ENCODE results near the gene B3GAT1.

B3GAT1 gene

GRCh38 chr11:134440851-134441250 lies 28.8 kb upstream of the B3GAT1 start:
- DNase-seq (ENCODE audit: low spot score) = no peak
- TF ChIP-seq, protein P1, sequence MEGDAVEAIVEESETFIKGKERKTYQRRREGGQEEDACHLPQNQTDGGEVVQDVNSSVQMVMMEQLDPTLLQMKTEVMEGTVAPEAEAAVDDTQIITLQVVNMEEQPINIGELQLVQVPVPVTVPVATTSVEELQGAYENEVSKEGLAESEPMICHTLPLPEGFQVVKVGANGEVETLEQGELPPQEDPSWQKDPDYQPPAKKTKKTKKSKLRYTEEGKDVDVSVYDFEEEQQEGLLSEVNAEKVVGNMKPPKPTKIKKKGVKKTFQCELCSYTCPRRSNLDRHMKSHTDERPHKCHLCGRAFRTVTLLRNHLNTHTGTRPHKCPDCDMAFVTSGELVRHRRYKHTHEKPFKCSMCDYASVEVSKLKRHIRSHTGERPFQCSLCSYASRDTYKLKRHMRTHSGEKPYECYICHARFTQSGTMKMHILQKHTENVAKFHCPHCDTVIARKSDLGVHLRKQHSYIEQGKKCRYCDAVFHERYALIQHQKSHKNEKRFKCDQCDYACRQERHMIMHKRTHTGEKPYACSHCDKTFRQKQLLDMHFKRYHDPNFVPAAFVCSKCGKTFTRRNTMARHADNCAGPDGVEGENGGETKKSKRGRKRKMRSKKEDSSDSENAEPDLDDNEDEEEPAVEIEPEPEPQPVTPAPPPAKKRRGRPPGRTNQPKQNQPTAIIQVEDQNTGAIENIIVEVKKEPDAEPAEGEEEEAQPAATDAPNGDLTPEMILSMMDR (IDR thresholded peaks at IDR 0.05; ENCODE audit: extremely low read depth, missing control alignments) = no peak

- TF ChIP-seq, protein P1 (IDR thresholded peaks at IDR 0.05; ENCODE audit: extremely low read depth, missing control alignments) = no peak
- DNase-seq (ENCODE audit: low spot score) = no peak
Observed at GRCh38 chr11:134438542-134439537, 26.8 kb upstream of the B3GAT1 start.

DNA sequence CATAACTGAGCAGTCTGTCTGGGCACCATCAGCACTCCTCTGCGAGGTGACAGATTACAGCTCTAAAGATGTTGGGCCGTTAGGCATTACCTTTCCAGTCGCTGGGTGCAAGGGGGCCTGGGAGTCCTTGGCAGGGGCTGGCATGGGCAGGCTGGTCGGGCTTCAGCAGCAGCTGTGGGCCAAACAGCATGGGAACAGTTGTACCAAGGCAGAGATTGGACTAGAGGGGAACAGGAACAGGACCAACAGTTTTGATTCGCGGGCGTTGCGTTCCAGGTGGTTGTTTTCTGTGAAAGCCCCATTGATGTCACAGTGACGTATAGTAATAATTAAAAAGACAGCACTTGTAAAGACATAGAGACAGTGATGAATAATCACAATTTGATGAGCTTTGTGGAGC lies 25.8 kb upstream of the B3GAT1 start:
- no peak for DNase-seq (ENCODE audit: low spot score)
- TF ChIP-seq, protein P1 (IDR thresholded peaks at IDR 0.05; ENCODE audit: extremely low read depth, missing control alignments) = no peak

DNA sequence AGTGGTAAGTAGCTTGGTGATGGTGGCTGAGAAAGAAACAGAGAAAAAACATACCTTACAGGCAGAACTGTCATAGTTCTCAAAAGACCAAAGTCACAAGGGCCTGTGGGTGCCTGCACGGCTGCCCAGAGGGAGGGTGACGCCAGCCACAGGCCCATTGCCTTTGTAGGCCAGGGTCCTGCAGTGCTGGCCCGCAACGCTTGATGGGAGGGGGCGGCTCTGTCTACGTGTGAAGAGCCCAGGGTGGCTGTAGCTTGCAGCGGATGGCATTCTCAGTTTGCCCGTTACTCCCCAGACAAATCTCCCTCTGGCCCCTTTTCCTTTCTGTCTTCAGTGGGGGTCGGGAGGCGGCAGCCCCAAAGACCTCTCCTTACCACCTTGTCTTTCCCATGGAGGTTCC lies 24.7 kb upstream of the B3GAT1 start:
- TF ChIP-seq, protein P1 (IDR thresholded peaks at IDR 0.05; ENCODE audit: extremely low read depth, missing control alignments) = no peak
- no peak for DNase-seq (ENCODE audit: low spot score)

- no peak for DNase-seq (ENCODE audit: low spot score)
- TF ChIP-seq, protein P1 (IDR thresholded peaks at IDR 0.05; ENCODE audit: extremely low read depth, missing control alignments) = no peak
Observed at GRCh38 chr11:134433806-134434205, 21.8 kb upstream of the B3GAT1 start.

DNA sequence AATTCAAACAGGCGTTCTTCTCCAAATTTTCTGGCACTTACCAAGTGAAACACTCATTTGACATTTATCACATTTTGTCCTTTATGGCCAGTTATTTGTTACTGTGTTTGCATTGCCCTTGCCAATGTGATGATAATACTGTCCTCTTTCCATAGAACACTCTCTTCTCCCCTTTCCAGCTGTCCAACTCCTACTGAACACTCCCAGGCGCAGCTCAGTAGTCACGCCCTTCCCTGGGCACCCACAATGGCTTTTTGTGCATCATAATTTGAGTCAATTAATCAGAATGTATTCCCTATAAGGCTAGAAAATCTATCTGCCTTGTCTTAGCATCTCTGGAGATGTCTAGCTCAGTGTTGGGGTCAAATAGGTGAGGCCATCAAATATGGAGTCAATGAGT lies 21.2 kb upstream of the B3GAT1 start:
- TF ChIP-seq, protein P1 (IDR thresholded peaks at IDR 0.05; ENCODE audit: extremely low read depth, missing control alignments) = no peak
- no peak for DNase-seq (ENCODE audit: low spot score)

DNA sequence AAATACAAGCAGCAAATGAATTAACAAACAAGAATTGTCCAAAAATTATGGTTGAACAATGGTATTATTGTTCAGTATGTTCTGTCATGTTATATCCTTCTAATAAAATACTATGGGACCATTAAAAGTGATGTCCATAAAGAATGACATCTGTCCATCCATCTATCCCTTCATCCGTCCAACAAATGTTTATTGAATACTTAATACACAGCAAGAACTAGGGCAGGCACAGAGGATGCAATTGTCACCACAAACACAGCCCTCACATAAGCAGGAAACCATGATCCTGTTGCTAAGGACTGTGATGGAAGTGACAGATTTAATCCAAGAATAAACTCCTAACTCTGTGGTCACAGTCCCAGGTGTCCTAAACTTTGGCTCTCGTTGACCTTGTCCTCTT lies 20.7 kb upstream of the B3GAT1 start:
- DNase-seq (ENCODE audit: low spot score) = no peak
- TF ChIP-seq, protein P1 (IDR thresholded peaks at IDR 0.05; ENCODE audit: extremely low read depth, missing control alignments) = no peak
